ENCODE data around the gene ADAM22. TPM values are rescaled to one million over a fixed set of nuclear protein-coding genes. Genes with fewer than 3 reads are reported as not detected.

ADAM22 gene
- total and polyA plus RNA-seq, 2 experiments from 2014 or later = 1.1 to 5.8 TPM

DNA sequence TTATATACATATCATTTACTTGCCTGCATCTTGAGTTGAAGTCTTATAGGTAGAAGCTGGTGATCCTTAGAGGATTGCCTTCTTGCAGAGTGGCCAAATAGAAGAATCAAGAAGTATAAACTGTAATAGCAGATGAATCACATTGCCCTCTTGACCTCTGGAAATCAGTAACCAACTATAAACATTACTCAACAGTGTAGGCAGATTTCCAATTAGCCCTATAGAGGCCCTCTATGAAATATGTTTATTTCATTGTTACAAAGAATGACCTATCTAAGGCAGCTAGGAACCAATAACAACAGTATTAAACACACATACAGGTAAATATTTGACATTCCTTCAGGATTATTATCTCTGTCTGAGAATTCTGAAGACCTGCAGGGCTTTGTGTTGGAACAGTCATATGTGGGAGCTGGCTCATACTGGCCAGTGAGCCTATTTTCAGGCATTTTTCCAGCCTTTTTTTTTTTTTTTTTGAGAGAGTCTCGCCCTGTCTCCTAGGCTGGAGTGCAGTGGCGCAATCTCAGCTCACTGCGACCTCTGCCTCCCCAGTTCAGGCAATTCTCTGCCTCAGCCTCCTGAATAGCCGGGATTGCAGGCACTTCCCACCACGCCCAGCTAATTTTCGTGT lies 292.9 kb downstream of the ADAM22 start:
- DNase-seq (ENCODE audit: low read depth in 1 of 2, low spot score in 1 of 2) = peak in 1 of 2 donors; percentile 77
- Histone ChIP-seq H3K27me3 (no peaks in the 10 kb centered on the region), H3K4me3 (no peak overlapping the region), H3K36me3 (no peaks in the 10 kb centered on the region), H3K9me3 (ENCODE audit: low read depth) (no peaks in the 10 kb centered on the region), H3K4me1 (ENCODE audit: low read depth) (no peaks in the 10 kb centered on the region), H3K27ac (no peak overlapping the region)
- TF ChIP-seq, protein P1, sequence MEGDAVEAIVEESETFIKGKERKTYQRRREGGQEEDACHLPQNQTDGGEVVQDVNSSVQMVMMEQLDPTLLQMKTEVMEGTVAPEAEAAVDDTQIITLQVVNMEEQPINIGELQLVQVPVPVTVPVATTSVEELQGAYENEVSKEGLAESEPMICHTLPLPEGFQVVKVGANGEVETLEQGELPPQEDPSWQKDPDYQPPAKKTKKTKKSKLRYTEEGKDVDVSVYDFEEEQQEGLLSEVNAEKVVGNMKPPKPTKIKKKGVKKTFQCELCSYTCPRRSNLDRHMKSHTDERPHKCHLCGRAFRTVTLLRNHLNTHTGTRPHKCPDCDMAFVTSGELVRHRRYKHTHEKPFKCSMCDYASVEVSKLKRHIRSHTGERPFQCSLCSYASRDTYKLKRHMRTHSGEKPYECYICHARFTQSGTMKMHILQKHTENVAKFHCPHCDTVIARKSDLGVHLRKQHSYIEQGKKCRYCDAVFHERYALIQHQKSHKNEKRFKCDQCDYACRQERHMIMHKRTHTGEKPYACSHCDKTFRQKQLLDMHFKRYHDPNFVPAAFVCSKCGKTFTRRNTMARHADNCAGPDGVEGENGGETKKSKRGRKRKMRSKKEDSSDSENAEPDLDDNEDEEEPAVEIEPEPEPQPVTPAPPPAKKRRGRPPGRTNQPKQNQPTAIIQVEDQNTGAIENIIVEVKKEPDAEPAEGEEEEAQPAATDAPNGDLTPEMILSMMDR (IDR thresholded peaks at IDR 0.05; ENCODE audit: low read depth, low read length) = no peak

DNA sequence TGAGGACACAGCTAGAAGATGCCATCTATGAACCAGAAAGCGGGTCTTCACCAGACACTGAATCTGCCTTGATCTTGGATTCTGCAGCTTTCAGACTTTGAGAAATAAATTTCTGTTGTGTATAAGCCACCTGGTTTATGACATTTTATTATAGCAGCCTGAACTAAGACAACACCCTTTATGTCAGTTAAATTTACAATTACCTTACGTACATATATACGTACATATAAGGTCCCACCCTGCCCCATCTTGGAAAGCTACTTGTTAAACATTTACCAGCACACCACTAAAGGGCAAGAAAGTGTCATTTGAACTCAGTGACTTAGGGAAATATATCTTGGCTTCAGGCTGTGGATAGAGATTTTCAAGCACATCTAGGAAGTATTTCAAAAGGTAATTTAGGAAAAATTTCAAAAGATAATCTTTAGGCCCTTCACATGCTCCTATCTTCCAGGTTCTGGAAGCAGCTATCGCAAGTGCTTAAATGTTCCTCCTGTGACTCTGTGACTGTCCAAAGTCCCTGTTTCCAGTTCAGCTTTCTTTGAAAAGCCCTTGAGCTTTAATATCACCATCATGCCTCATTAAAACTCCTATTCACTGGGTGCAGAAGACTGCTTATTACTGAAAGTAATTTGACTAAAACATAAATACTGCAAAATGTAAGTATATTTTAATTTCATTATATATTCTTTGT lies 295.4 kb downstream of the ADAM22 start:
- Histone ChIP-seq H3K9me3 (ENCODE audit: low read depth) (no peaks in the 10 kb centered on the region), H3K4me1 (ENCODE audit: low read depth) (no peaks in the 10 kb centered on the region), H3K4me3 (no peak overlapping the region), H3K27me3 (no peaks in the 10 kb centered on the region), H3K36me3 (no peaks in the 10 kb centered on the region), H3K27ac (no peak overlapping the region)
- DNase-seq (ENCODE audit: low read depth in 1 of 2, low spot score in 1 of 2) = no peak
- TF ChIP-seq, protein P1 (IDR thresholded peaks at IDR 0.05; ENCODE audit: low read depth, low read length) = no peak

DNA sequence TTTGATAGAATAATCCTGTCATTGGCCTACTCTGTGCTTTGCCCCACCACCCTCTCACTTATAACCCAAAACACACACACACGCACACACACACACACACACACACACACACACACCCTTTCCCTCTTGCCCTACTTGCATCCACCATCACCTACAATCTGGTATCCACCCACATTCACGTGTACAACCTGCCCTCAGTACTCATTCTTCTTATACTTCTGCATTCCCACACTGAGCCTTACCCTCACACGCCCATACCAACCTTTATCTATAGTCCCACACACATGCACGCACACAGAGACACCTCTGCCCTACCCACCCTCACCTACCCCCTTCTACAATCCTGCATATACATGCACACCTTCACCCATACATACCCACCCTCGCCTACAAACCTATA lies 296.6 kb downstream of the ADAM22 start:
- Histone ChIP-seq H3K4me3 (no peak overlapping the region), H3K27me3 (no peaks in the 10 kb centered on the region), H3K27ac (no peak overlapping the region), H3K36me3 (no peaks in the 10 kb centered on the region), H3K4me1 (ENCODE audit: low read depth) (no peaks in the 10 kb centered on the region), H3K9me3 (ENCODE audit: low read depth) (no peaks in the 10 kb centered on the region)
- TF ChIP-seq, protein P1 (IDR thresholded peaks at IDR 0.05; ENCODE audit: low read depth, low read length) = no peak
- no peak for DNase-seq (ENCODE audit: low read depth in 1 of 2, low spot score in 1 of 2)

DNA sequence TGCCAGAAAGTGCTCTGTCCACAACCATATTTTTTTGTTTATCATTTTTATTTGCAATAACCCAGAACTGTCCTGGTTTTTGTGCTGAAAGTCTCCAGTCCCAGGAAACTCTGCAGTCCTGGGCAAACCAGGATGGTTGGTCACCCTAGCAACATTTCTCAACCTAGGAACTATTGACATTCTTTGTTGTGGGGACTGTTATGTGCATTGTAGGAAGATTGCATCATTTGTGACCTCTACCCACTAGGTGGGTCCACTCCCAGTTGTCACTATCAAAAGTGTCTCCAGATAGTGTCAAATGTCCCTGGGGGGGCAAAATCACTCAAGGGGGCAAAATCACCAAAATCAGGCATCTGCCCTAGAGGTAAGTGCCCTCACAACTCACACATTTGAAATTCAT lies 299.8 kb downstream of the ADAM22 start:
- TF ChIP-seq, protein P1 (IDR thresholded peaks at IDR 0.05; ENCODE audit: low read depth, low read length) = no peak
- DNase-seq (ENCODE audit: low read depth in 1 of 2, low spot score in 1 of 2) = no peak
- no peaks in the 10 kb centered on the region for H3K9me3 ChIP-seq (ENCODE audit: low read depth)
- H3K27me3 ChIP-seq = no peaks in the 10 kb centered on the region
- H3K4me1 ChIP-seq (ENCODE audit: low read depth) = no peaks in the 10 kb centered on the region
- H3K4me3 ChIP-seq = no peak overlapping the region
- H3K36me3 ChIP-seq = no peaks in the 10 kb centered on the region
- no peak overlapping the region for H3K27ac ChIP-seq

DNA sequence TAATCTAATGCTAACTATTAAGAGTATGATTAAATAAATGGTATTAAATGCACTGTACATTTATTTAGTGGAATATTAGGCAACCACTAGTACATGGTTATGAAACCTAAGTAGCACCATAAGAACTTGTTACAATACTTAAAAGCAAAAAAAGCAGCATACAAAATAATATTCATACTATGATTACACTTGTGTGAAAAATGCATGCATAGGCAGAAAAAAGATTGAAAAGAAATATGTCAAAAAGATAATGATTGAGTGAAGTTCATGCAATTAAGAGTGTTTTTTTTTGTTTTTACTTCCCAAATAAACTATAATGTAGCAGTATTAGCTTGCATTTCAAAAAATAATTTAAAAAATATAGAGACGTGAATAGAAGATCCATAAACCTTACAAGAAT lies 305.8 kb downstream of the ADAM22 start:
- no peaks in the 10 kb centered on the region for H3K4me1 ChIP-seq (ENCODE audit: low read depth)
- DNase-seq (ENCODE audit: low read depth in 1 of 2, low spot score in 1 of 2) = no peak
- H3K27ac ChIP-seq = no peak overlapping the region
- no peaks in the 10 kb centered on the region for H3K27me3 ChIP-seq
- H3K36me3 ChIP-seq = no peaks in the 10 kb centered on the region
- H3K9me3 ChIP-seq (ENCODE audit: low read depth) = no peaks in the 10 kb centered on the region
- no peak overlapping the region for H3K4me3 ChIP-seq
- TF ChIP-seq, protein P1 (IDR thresholded peaks at IDR 0.05; ENCODE audit: low read depth, low read length) = no peak
